ENCODE measurements around the gene DCST2. TPM values are rescaled to one million over a fixed set of nuclear protein-coding genes. Genes with fewer than 3 reads are reported as not detected.
A peak's percentile ranks its signal among the peaks of the same experiment; 100 is the strongest.

The DCST2 gene
- total RNA-seq, 3 donors from 2014 or later (not counting 1 experiment from before 2014, with no cell fraction given), result 0.30 to 0.92 (median 0.32) TPM

DNA sequence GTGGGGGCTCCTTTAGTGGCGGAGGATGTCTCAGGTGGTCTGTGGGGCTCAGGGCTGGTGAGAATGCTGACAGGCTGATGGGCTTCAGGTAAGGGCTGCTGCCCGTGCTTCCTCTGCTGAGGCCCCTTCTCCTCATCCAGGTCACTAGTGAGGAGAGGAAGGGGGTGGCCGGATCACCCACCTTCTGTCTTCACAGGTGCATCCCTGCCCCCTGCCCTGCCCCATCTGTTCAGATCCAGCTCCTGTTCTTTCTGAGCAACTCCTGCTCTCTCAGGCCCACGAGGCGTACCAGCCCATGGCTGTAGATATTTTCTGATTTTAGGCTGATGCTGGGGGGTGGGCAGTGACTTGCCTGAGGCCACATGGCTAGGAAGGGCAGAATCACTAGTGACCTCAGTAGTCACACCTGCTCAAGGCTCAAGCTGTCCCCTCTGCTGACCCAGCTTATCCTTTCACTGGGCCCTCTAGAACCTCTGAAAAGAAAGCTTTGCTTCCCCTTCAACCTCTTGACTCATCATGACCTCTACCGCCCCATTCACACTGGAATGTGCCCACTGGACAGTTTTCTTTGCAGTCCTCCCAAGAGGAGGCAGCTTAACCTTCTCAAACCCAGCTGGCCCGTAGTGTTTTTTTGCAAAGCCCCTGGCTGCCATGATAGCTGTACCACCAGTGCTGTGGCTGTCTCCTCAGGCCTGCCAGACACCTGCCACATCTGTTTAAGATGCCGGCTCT, 14.8 kb downstream of the DCST2 start:
- Mint-ChIP-seq H3K9me3 (no peaks in the 10 kb centered on the region), H3K4me1 (peaks cover 11 to 31% of the 10 kb centered on the region in 2 donors), H3K27me3 (ENCODE audit: low read depth in 2 of 2) (no peaks in the 10 kb centered on the region), H3K4me3 (no peak overlapping the region), H3K27ac (peak overlapping the region in 1 of 2 donors; percentile 29), H3K36me3 (no peaks in the 10 kb centered on the region)
- no peak for DNase-seq
- WGBS (ENCODE audit: insufficient coverage), result 92% methylated on average over 8 of the region's 8 CpGs
- H3K4me3 ChIP-seq (ENCODE audit: low read length), result no peak overlapping the region
- H3K27ac ChIP-seq (ENCODE audit: low read length), result no peak overlapping the region
- H3K4me1 ChIP-seq (ENCODE audit: control insufficient read depth, insufficient read depth, low read length), result peaks cover 43% of the 10 kb centered on the region
- H3K9me3 ChIP-seq (ENCODE audit: control insufficient read depth, insufficient read depth, low read length), result no peaks in the 10 kb centered on the region
- H3K36me3 ChIP-seq (ENCODE audit: control insufficient read depth, insufficient read depth, low read length), result peaks cover 19% of the 10 kb centered on the region
- TF ChIP-seq, protein P1, sequence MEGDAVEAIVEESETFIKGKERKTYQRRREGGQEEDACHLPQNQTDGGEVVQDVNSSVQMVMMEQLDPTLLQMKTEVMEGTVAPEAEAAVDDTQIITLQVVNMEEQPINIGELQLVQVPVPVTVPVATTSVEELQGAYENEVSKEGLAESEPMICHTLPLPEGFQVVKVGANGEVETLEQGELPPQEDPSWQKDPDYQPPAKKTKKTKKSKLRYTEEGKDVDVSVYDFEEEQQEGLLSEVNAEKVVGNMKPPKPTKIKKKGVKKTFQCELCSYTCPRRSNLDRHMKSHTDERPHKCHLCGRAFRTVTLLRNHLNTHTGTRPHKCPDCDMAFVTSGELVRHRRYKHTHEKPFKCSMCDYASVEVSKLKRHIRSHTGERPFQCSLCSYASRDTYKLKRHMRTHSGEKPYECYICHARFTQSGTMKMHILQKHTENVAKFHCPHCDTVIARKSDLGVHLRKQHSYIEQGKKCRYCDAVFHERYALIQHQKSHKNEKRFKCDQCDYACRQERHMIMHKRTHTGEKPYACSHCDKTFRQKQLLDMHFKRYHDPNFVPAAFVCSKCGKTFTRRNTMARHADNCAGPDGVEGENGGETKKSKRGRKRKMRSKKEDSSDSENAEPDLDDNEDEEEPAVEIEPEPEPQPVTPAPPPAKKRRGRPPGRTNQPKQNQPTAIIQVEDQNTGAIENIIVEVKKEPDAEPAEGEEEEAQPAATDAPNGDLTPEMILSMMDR (IDR thresholded peaks at IDR 0.05), result no peak
- H3K27me3 ChIP-seq (ENCODE audit: control insufficient read depth, insufficient read depth, low read length), result no peaks in the 10 kb centered on the region
- intact Hi-C loops (cut with micrococcal nuclease), result no loop called here
- ATAC-seq, result no peak

DNA sequence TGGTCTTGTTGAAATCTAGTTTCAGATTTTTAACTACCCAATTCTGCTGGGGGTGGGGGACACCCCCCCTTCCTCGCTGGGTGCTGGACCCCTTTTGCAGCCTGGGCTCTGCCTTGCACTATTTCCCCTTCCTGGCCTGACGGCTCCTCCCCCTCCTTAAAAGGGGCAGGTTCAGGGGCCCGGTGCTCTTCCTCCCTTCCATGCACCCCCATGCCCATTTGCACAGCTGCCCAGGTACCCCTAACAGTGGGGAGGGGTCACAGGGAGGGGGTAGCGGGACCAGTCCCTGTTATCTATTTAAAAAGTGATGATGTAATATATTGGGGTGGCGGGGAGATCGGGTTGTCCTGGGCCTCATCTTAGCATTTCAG, 15.7 kb downstream of the DCST2 start:
- no peaks in the 10 kb centered on the region for H3K27me3 Mint-ChIP-seq (ENCODE audit: low read depth in 2 of 2)
- no peaks in the 10 kb centered on the region for H3K9me3 Mint-ChIP-seq
- H3K27me3 ChIP-seq (ENCODE audit: control insufficient read depth, insufficient read depth, low read length), result no peaks in the 10 kb centered on the region
- peak overlapping the region; percentile 2 for H3K4me3 ChIP-seq (ENCODE audit: low read length)
- DNase-seq, result no peak
- no peaks in the 10 kb centered on the region for H3K36me3 Mint-ChIP-seq
- peak overlapping the region; percentile 27 to 50 for H3K27ac Mint-ChIP-seq
- TF ChIP-seq, protein P1 (IDR thresholded peaks at IDR 0.05), result no peak
- peaks cover 52% of the 10 kb centered on the region for H3K4me1 ChIP-seq (ENCODE audit: control insufficient read depth, insufficient read depth, low read length)
- intact Hi-C loops (cut with micrococcal nuclease), result loop anchor here (1.0 to 2.0 kb wide), 5 partner anchors 43 to 459 kb away; partner anchors contain the start of genes CKS1B and UBE2Q1
- H3K36me3 ChIP-seq (ENCODE audit: control insufficient read depth, insufficient read depth, low read length), result peaks cover 20% of the 10 kb centered on the region
- H3K27ac ChIP-seq (ENCODE audit: low read length), result peak overlapping the region; percentile 1
- peaks cover 15 to 40% of the 10 kb centered on the region in 2 donors for H3K4me1 Mint-ChIP-seq
- H3K4me3 Mint-ChIP-seq, result peak overlapping the region; percentile 52
- ATAC-seq, result peak in 1 of 3 donors; percentile 1
- H3K9me3 ChIP-seq (ENCODE audit: control insufficient read depth, insufficient read depth, low read length), result no peaks in the 10 kb centered on the region
- WGBS (ENCODE audit: insufficient coverage), result 49% methylated on average over 5 of the region's 6 CpGs

DNA sequence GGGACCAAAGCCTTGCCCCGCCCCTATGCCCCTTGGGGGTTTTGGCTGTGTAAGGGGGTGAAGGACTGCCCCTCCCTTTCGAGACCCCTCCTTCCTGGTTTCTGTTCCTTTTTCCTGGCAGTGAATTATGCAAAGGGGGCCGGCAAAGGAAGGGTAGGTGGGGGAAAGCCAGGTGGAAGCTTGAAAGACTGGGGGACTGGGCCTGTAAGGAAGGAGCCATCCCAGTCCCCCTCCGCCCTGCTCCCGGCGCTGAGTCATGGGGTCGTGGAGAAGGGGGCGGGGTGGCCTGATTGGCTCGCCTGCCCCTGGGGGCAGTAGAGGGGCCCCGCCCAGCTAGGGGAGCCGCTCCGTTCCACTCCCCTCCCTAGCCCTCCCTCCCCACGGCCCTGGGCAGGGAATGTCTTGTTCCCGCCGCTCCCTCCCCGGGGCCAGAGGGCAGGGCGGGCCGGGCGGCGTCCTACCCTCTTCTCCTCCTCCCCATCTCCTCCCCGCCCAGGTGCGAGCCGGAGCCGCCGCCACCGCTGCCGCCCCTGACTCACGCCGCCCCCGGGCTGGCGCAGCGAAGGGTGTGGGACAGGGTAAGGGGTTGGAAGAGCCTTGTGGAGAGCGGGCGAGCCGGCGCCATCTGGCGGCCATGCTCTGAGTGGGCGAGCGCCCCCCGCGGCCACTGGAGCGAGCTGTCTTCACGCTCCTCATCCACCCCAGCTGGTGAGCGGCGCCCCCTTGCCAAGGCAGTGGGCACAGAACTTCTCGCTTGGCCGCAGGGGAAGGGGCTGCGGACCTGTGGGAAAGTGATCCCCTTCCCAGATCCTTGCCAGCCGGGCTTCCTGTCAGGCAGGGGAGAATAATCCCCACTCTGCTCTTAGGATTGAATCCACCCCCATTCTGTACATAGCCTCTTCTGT, 16.3 kb downstream of the DCST2 start:
- H3K9me3 Mint-ChIP-seq, result no peaks in the 10 kb centered on the region
- H3K27ac Mint-ChIP-seq, result peak overlapping the region; percentile 27 to 50
- Histone ChIP-seq H3K27ac (ENCODE audit: low read length) (peak overlapping the region; percentile 68), H3K9me3 (ENCODE audit: control insufficient read depth, insufficient read depth, low read length) (no peaks in the 10 kb centered on the region), H3K36me3 (ENCODE audit: control insufficient read depth, insufficient read depth, low read length) (peaks cover 20% of the 10 kb centered on the region), H3K4me3 (ENCODE audit: low read length) (peak overlapping the region; percentile 13), H3K27me3 (ENCODE audit: control insufficient read depth, insufficient read depth, low read length) (no peaks in the 10 kb centered on the region), H3K4me1 (ENCODE audit: control insufficient read depth, insufficient read depth, low read length) (peaks cover 58% of the 10 kb centered on the region)
- no peaks in the 10 kb centered on the region for H3K36me3 Mint-ChIP-seq
- intact Hi-C loops (cut with micrococcal nuclease), result loop anchor here (1.0 to 2.0 kb wide), 5 partner anchors 42 to 458 kb away; partner anchors contain the start of genes CKS1B and UBE2Q1
- peak overlapping the region; percentile 52 for H3K4me3 Mint-ChIP-seq
- ATAC-seq (peak; percentile 99), DNase-seq (peak; percentile 88 to 94)
- 9% methylated on average over 44 of the region's 49 CpGs for WGBS (ENCODE audit: insufficient coverage)
- H3K4me1 Mint-ChIP-seq, result peaks cover 17 to 46% of the 10 kb centered on the region in 2 donors
- TF ChIP-seq, protein P1 (IDR thresholded peaks at IDR 0.05), result peak; percentile 100
- no peaks in the 10 kb centered on the region for H3K27me3 Mint-ChIP-seq (ENCODE audit: low read depth in 2 of 2)

Data from natural killer cell (primary cell).